Transverse colon (tissue), 4 donors: ENCODE data around the gene LRP1-AS. TPM values are rescaled to one million over a fixed set of nuclear protein-coding genes. Genes with fewer than 3 reads are reported as not detected.

ENCODE experiments used
- DNase-seq: peaks from one replicate; pipeline ENCODE4 v3.0.0-alpha.2; 2019
- H3K27ac ChIP-seq, 4 donors: fragments of 200-600 bp; sonication (generic); 2 replicates each; pipeline ENCODE4 v1.5.1; 2016 to 2018; ENCODE audit warnings: inconsistent platforms in 4 of 4
- H3K27me3 ChIP-seq: fragments of 200-600 bp; sonication (generic); 2 replicates; pipeline ENCODE4 v1.5.1; 2017; ENCODE audit warnings: inconsistent platforms
- H3K36me3 ChIP-seq, 4 donors: fragments of 200-600 bp; sonication (generic); 2 replicates each; pipeline ENCODE4 v1.5.1; 2017 to 2019; ENCODE audit warnings: inconsistent platforms in 4 of 4
- H3K4me1 ChIP-seq, 4 donors: fragments of 200-600 bp; sonication (generic); 2 replicates each; pipeline ENCODE4 v1.5.1; 2017 to 2020; ENCODE audit warnings: inconsistent platforms in 4 of 4
- H3K4me3 ChIP-seq, 4 donors: fragments of 200-600 bp; sonication (generic); 1 replicate in 1 of 4; 2 replicates in 3 of 4; pipeline versions ENCODE4 v1.5.1 to v1.6.1; 2017 to 2019; ENCODE audit warnings: inconsistent platforms in 4 of 4
- H3K9me3 ChIP-seq, 2 donors: fragments of 200-600 bp; sonication (generic); 2 replicates each; pipeline ENCODE4 v1.5.1; 2017 to 2019; ENCODE audit warnings: inconsistent platforms in 2 of 2
- EP300 ChIP-seq: sonication (generic); formaldehyde crosslinking; IDR thresholded peaks from one replicate; pipeline ENCODE4 v1.6.1; 2017; ENCODE audit warnings: antibody characterized with exemption, low read depth
- POLR2A ChIP-seq: fragments of 450-650 bp; IDR thresholded peaks from one replicate; pipeline ENCODE4 v1.6.1; 2016; ENCODE audit warnings: antibody characterized with exemption, mild to moderate bottlenecking, moderate library complexity
- POLR2AphosphoS5 ChIP-seq, 3 donors: sonication (generic); formaldehyde crosslinking; IDR thresholded peaks; one replicate each; pipeline ENCODE4 v1.6.1; 2016; ENCODE audit warnings: antibody characterized with exemption in 3 of 3
- WGBS, 2 donors: methylation state at CpG; one replicate each; pipeline ENCODE4 v1.1.5; 2018; ENCODE audit warnings: low coverage in 1 of 2; 5-methylcytosine and 5-hydroxymethylcytosine counted together
- in situ Hi-C, 4 donors: fragments of 200-750 bp; cut with MboI; loops; one replicate each; pipeline versions ENCODE4 v1.15.0 to v1.15.1; 2017; ENCODE audit warnings: low sequenced_read_pairs in 3 of 4, low pct_ligation_motif_present in 1 of 4, low pct_unique_long_range_greater_than_20kb in 1 of 4
- intact Hi-C: fragments of 100-400 bp; cut with DNase I; formaldehyde crosslinking; loops from one replicate; pipeline ENCODE4 v1.15.1; 2023; ENCODE audit warnings: low total_unique reads
- total RNA-seq, 4 donors: library from RNA; depleted of rRNA; stranded (reverse); fragments of >200 nt; gene quantifications; one replicate each; pipeline ENCODE4 v1.1.0, GENCODE V29; 2016
- TF ChIP-seq, protein P1 (sequence below), 5 experiments: fragments of 200-600 bp in 3 of 5; fragments of 450-650 bp in 2 of 5; sonication (generic) in 3 of 5; IDR thresholded peaks; 1 replicate in 2 of 5; 2 replicates in 3 of 5; pipeline ENCODE4 v1.5.1; 2016 to 2017; ENCODE audit warnings: antibody characterized with exemption in 5 of 5, inconsistent platforms in 3 of 5, mild to moderate bottlenecking in 2 of 5, moderate library complexity in 1 of 5

Gene LRP1-AS
- total RNA-seq, 4 donors from 2014 or later = not detected

DNA sequence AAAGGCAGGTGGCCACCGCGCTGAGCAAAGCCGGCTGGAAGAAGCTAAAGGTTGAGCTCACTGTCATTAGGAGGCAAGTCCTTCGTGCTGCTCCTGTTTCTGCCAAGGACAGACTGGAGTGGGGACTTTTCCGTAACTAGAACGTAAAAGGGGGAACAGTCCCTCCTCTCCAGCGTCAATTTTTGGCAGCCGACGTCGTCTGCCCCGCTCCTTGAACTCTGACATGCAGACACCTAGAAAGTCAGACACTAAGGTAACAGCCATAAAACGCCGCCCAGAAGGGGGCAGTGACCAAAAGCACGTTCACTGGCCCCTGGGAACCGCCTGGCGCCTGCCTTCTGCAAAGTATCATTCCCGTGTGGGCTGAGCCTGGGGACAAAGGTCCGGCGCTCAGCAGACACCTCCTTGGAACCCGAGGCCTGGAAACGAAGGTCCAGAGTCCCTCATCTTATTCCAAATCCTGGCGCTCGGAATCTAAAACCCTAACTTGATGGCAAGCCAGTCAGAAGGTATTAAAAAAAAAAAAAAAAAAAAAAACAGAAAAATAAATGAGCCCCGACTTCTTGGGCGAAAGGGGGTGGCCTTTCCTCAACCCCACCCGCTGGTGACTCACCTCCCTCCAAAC lies 20.2 kb downstream of the LRP1-AS start:
- in situ Hi-C loops (no loop called here), intact Hi-C loops (no loop called here)
- Histone ChIP-seq H3K27me3 (no peaks in the 10 kb centered on the region), H3K4me1 (peaks cover 21 to 41% (median 33%) of the 10 kb centered on the region in 4 donors), H3K9me3 (no peaks in the 10 kb centered on the region), H3K27ac (peak overlapping the region; percentile 94 to 99 (median 96)), H3K4me3 (peak overlapping the region; percentile 55 to 79 (median 64)), H3K36me3 (no peaks in the 10 kb centered on the region)
- WGBS, 2 donors = 6 to 7% methylated on average over 12 to 26 of the region's 26 CpGs
- TF ChIP-seq POLR2A (no peak), POLR2AphosphoS5 (IDR thresholded peaks at IDR 0.05) (peak in 2 of 3 donors; percentile 63 to 83)
- TF ChIP-seq, protein P1, sequence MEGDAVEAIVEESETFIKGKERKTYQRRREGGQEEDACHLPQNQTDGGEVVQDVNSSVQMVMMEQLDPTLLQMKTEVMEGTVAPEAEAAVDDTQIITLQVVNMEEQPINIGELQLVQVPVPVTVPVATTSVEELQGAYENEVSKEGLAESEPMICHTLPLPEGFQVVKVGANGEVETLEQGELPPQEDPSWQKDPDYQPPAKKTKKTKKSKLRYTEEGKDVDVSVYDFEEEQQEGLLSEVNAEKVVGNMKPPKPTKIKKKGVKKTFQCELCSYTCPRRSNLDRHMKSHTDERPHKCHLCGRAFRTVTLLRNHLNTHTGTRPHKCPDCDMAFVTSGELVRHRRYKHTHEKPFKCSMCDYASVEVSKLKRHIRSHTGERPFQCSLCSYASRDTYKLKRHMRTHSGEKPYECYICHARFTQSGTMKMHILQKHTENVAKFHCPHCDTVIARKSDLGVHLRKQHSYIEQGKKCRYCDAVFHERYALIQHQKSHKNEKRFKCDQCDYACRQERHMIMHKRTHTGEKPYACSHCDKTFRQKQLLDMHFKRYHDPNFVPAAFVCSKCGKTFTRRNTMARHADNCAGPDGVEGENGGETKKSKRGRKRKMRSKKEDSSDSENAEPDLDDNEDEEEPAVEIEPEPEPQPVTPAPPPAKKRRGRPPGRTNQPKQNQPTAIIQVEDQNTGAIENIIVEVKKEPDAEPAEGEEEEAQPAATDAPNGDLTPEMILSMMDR (IDR thresholded peaks at IDR 0.05) = peak in 4 of 5 experiments; percentile 21 to 45 (median 28)
- peak; percentile 90 for DNase-seq

DNA sequence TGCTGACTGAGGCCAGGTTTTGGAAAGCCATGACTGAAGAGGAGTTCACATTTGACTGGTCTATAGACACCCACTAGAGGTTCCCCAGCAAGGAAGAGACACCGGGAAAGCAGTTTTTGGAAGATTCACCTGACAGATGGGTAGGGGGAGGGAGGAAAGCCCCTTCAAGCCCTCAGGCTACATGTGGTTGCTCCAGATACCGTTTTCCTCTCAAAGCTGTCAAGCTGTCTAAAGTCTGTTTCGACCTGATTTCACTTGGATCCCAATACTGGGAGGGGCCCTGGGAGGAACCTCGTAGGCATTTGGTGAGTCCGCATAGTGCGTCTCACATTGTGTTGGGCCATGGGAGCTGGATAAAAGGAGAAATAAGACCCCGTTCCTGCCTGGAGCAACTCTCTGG lies 20.9 kb downstream of the LRP1-AS start:
- in situ Hi-C loops (no loop called here), intact Hi-C loops (no loop called here)
- Histone ChIP-seq H3K27me3 (no peaks in the 10 kb centered on the region), H3K4me3 (peak overlapping the region in 1 of 4 donors; percentile 63), H3K36me3 (no peaks in the 10 kb centered on the region), H3K27ac (peak overlapping the region; percentile 94 to 99 (median 96)), H3K9me3 (no peaks in the 10 kb centered on the region), H3K4me1 (peaks cover 16 to 34% (median 29%) of the 10 kb centered on the region in 4 donors)
- TF ChIP-seq POLR2AphosphoS5 (IDR thresholded peaks at IDR 0.05) (no peak), POLR2A (no peak), EP300 (no peak)
- TF ChIP-seq, protein P1 (IDR thresholded peaks at IDR 0.05) = no peak
- WGBS, 2 donors = 0 to 46% methylated on average over 1 to 7 of the region's 7 CpGs
- DNase-seq = peak; percentile 15

DNA sequence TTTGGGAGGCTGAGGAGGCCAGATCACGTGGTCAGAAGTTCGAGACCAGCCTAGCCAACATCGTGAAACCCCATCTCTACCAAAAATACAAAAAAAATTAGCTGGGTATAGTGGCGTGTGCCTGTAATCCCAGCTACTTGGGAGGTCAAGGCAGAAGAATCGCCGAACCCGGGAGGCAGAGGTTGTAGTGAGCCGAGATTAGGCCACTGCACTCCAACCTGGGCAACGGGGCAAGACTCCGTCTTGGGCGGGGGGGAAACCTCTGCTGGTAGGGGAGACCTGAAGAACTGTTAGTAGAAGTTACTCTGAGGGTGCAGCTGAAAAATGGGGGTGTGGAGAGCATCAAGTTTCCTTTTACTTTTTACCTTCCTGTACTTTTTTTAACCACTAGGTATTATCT lies 21.4 kb downstream of the LRP1-AS start:
- H3K27me3 ChIP-seq = no peaks in the 10 kb centered on the region
- no peak overlapping the region for H3K4me3 ChIP-seq
- H3K9me3 ChIP-seq = no peaks in the 10 kb centered on the region
- TF ChIP-seq POLR2A (no peak), EP300 (no peak), POLR2AphosphoS5 (IDR thresholded peaks at IDR 0.05) (no peak)
- TF ChIP-seq, protein P1 (IDR thresholded peaks at IDR 0.05) = no peak
- DNase-seq = peak; percentile 7
- H3K4me1 ChIP-seq = peaks cover 13 to 29% (median 24%) of the 10 kb centered on the region in 4 donors
- in situ Hi-C loops (no loop called here), intact Hi-C loops (no loop called here)
- H3K27ac ChIP-seq = peak overlapping the region in 1 of 4 donors; percentile 94
- 90 to 97% methylated on average over 6 to 11 of the region's 11 CpGs for WGBS, 2 donors
- no peaks in the 10 kb centered on the region for H3K36me3 ChIP-seq

DNA sequence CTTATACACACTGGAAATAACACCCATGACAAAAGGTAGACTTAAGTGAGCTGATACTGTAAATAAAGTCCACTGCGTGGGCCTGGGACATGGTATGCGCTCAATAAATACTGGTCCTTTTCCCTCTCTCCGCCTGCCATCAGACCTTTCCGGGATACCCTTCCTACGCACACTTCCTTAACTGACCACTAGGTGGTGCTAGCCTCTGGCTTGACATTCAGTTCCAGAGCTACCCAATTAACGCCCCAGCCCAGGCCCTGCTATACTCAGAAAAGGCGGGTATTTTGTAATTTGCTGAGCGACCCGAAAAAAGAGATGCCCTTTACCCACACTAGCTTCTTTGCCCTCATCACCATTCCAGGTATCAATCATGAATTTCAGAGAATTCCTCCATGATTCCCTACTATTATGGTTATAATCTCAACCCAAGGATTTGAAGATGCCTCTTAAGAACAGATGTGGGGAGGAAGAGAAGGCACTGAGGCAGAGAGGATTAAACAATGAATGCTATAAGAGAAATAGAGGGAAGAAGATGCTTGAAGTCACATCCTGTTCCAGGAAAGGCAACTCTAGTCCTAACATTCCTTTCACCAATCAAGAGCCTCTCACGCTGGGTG lies 23.1 kb downstream of the LRP1-AS start:
- no peak overlapping the region for H3K4me3 ChIP-seq
- intact Hi-C loops = loop anchor here (2.0 kb wide), 1 partner anchor 58 kb away; no protein-coding TSS in a partner anchor
- H3K9me3 ChIP-seq = no peaks in the 10 kb centered on the region
- no peaks in the 10 kb centered on the region for H3K36me3 ChIP-seq
- peaks cover 7 to 14% (median 11%) of the 10 kb centered on the region in 4 donors for H3K4me1 ChIP-seq
- peak; percentile 84 for DNase-seq
- TF ChIP-seq, protein P1 (IDR thresholded peaks at IDR 0.05) = peak; percentile 96 to 98 (median 97)
- TF ChIP-seq POLR2AphosphoS5 (IDR thresholded peaks at IDR 0.05) = no peak
- TF ChIP-seq EP300 = no peak
- WGBS, 2 donors = 13% methylated on average over 10 of the region's 10 CpGs
- in situ Hi-C loops = loop anchor here (5.0 kb wide), 2 partner anchors 53 to 58 kb away; no protein-coding TSS in a partner anchor
- no peaks in the 10 kb centered on the region for H3K27me3 ChIP-seq
- no peak overlapping the region for H3K27ac ChIP-seq
